ENCODE data around the gene ZNF182. TPM values are rescaled to one million over a fixed set of nuclear protein-coding genes. Genes with fewer than 3 reads are reported as not detected.

Gene ZNF182
- total RNA-seq, 6 experiments from 2014 or later: 2.0 to 2.7 (median 2.5) TPM

- H3K4me3 Mint-ChIP-seq: peak overlapping the region; percentile 30; the same call in 1 of the 2 replicates
- H3K9me3 Mint-ChIP-seq: no peaks in the 10 kb centered on the region
- H3K4me1 Mint-ChIP-seq (ENCODE audit: low read depth): peaks cover 14% of the 10 kb centered on the region
- peaks cover 8% of the 10 kb centered on the region for H3K27me3 Mint-ChIP-seq (ENCODE audit: insufficient read depth)
- DNase-seq: no peak
- H3K36me3 Mint-ChIP-seq (ENCODE audit: low read depth): peaks cover 12% of the 10 kb centered on the region
- TF ChIP-seq CTCF (IDR thresholded peaks at IDR 0.05): no peak
- H3K27ac Mint-ChIP-seq: no peak overlapping the region
Observed at GRCh38 chrX:48002319-48002718, 1.5 kb downstream of the ZNF182 start.

GRCh38 chrX:48001260-48001659, 2.5 kb downstream of the ZNF182 start:
- peaks cover 13% of the 10 kb centered on the region for H3K36me3 Mint-ChIP-seq (ENCODE audit: low read depth)
- H3K4me3 Mint-ChIP-seq: no peak overlapping the region
- TF ChIP-seq CTCF (IDR thresholded peaks at IDR 0.05): no peak
- no peak for DNase-seq
- peaks cover 5% of the 10 kb centered on the region for H3K27me3 Mint-ChIP-seq (ENCODE audit: insufficient read depth)
- peaks cover 14% of the 10 kb centered on the region for H3K4me1 Mint-ChIP-seq (ENCODE audit: low read depth)
- H3K9me3 Mint-ChIP-seq: no peaks in the 10 kb centered on the region
- H3K27ac Mint-ChIP-seq: no peak overlapping the region

- Mint-ChIP-seq H3K9me3 (peaks cover 34% of the 10 kb centered on the region), H3K36me3 (ENCODE audit: low read depth) (peaks cover 65% of the 10 kb centered on the region), H3K27ac (no peak overlapping the region), H3K4me1 (ENCODE audit: low read depth) (peaks cover 18% of the 10 kb centered on the region), H3K27me3 (ENCODE audit: insufficient read depth) (no peaks in the 10 kb centered on the region; the same call in 1 of the 2 replicates), H3K4me3 (no peak overlapping the region)
- no peak for TF ChIP-seq CTCF (IDR thresholded peaks at IDR 0.05)
- no peak for DNase-seq
Observed at GRCh38 chrX:47992669-47993068, 11.1 kb downstream of the ZNF182 start.

GRCh38 chrX:47992095-47992380, 11.8 kb downstream of the ZNF182 start:
- Mint-ChIP-seq H3K4me3 (no peak overlapping the region), H3K9me3 (peaks cover 39% of the 10 kb centered on the region), H3K36me3 (ENCODE audit: low read depth) (peaks cover 71% of the 10 kb centered on the region), H3K4me1 (ENCODE audit: low read depth) (peaks cover 18% of the 10 kb centered on the region), H3K27me3 (ENCODE audit: insufficient read depth) (no peaks in the 10 kb centered on the region; the same call in 1 of the 2 replicates), H3K27ac (0 out of 2 replicates have a peak overlapping the region, but pooled peaks have one; percentile 46)
- no peak for TF ChIP-seq CTCF (IDR thresholded peaks at IDR 0.05)
- DNase-seq: peak; percentile 1

- Mint-ChIP-seq H3K36me3 (ENCODE audit: low read depth) (peaks cover 77% of the 10 kb centered on the region), H3K27me3 (ENCODE audit: insufficient read depth) (no peaks in the 10 kb centered on the region; the same call in 1 of the 2 replicates), H3K9me3 (peaks cover 41% of the 10 kb centered on the region), H3K4me1 (ENCODE audit: low read depth) (peaks cover 18% of the 10 kb centered on the region), H3K27ac (peak overlapping the region; percentile 61), H3K4me3 (no peak overlapping the region)
- no peak for TF ChIP-seq CTCF (IDR thresholded peaks at IDR 0.05)
- peak; percentile 48 for DNase-seq
Observed at GRCh38 chrX:47991263-47992094, 12.3 kb downstream of the ZNF182 start.
